ENCODE measurements around the gene STX18.
"Not testable (repeated sequence)": the region's sequence is repeated elsewhere in the genome, so short reads cannot be mapped to it uniquely, and the experiment has no call there.

The STX18 gene

DNA sequence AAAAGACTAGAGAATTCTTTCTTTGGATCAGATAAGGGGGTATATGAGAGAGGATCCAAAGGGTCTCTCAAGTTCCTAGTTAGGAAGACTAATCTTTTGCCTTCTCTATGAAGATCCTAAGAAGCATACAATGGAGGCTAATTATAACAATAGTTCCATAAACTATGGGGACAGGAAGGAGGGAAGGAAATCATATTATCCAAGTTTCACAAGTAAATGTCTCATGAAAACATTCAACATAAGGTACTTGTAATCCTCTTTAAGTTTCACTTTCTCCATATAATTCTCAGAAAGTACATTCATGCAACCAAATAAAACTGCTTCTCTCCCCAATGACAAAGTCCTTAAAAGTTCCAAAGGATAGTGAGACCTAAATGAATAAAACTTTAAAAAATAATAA, 27.1 kb downstream of the STX18 start:
- Histone ChIP-seq H3K27me3 (ENCODE audit: insufficient read depth, low read length, poor library complexity) (no peaks in the 10 kb centered on the region), H4K20me1 (ENCODE audit: insufficient read depth, low read length) (peaks cover 27% of the 10 kb centered on the region; the same call in 1 of the 2 replicates), H3K27ac (ENCODE audit: low read length) (no peak overlapping the region), H3K36me3 (ENCODE audit: insufficient read depth, low read length) (no peaks in the 10 kb centered on the region), H3K79me2 (ENCODE audit: insufficient read depth, low read length) (peaks cover 55% of the 10 kb centered on the region), H3K4me1 (ENCODE audit: insufficient read depth, low read length) (peaks cover 4% of the 10 kb centered on the region; the same call in 1 of the 2 replicates), H2AFZ (ENCODE audit: low read depth, low read length) (no peak overlapping the region), H3K9ac (ENCODE audit: low read depth, low read length) (no peak overlapping the region), H3K4me2 (ENCODE audit: insufficient read depth, low read length) (no peak overlapping the region), H3K9me3 (ENCODE audit: insufficient read depth, low read length, severe bottlenecking) (no peaks in the 10 kb centered on the region), H3K4me3 (ENCODE audit: low read depth in 1 of 2, low read length in 2 of 2) (no peak overlapping the region)
- ATAC-seq (ENCODE audit: insufficient read depth, low read depth) (no peak), DNase-seq (no peak)
- TF ChIP-seq, protein P1, sequence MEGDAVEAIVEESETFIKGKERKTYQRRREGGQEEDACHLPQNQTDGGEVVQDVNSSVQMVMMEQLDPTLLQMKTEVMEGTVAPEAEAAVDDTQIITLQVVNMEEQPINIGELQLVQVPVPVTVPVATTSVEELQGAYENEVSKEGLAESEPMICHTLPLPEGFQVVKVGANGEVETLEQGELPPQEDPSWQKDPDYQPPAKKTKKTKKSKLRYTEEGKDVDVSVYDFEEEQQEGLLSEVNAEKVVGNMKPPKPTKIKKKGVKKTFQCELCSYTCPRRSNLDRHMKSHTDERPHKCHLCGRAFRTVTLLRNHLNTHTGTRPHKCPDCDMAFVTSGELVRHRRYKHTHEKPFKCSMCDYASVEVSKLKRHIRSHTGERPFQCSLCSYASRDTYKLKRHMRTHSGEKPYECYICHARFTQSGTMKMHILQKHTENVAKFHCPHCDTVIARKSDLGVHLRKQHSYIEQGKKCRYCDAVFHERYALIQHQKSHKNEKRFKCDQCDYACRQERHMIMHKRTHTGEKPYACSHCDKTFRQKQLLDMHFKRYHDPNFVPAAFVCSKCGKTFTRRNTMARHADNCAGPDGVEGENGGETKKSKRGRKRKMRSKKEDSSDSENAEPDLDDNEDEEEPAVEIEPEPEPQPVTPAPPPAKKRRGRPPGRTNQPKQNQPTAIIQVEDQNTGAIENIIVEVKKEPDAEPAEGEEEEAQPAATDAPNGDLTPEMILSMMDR (IDR thresholded peaks at IDR 0.05; ENCODE audit: borderline replicate concordance, extremely low read depth, low read length, poor library complexity, severe bottlenecking): no peak
- TF ChIP-seq EZH2 (IDR thresholded peaks at IDR 0.05; ENCODE audit: borderline replicate concordance, low read depth, low read length, severe bottlenecking): no peak

GRCh38 chr4:4512282-4512681, 29.6 kb downstream of the STX18 start:
- H3K4me1 ChIP-seq (ENCODE audit: insufficient read depth, low read length): peaks cover 9% of the 10 kb centered on the region; the same call in 1 of the 2 replicates
- no peak overlapping the region for H3K4me2 ChIP-seq (ENCODE audit: insufficient read depth, low read length)
- no peak overlapping the region for H3K4me3 ChIP-seq (ENCODE audit: low read depth in 1 of 2, low read length in 2 of 2)
- no peak for DNase-seq
- no peaks in the 10 kb centered on the region for H3K27me3 ChIP-seq (ENCODE audit: insufficient read depth, low read length, poor library complexity)
- H3K79me2 ChIP-seq (ENCODE audit: insufficient read depth, low read length): peaks cover 39% of the 10 kb centered on the region
- peaks cover 18% of the 10 kb centered on the region; the same call in 1 of the 2 replicates for H4K20me1 ChIP-seq (ENCODE audit: insufficient read depth, low read length)
- ATAC-seq (ENCODE audit: insufficient read depth, low read depth): no peak
- H3K27ac ChIP-seq (ENCODE audit: low read length): no peak overlapping the region
- no peak overlapping the region for H2AFZ ChIP-seq (ENCODE audit: low read depth, low read length)
- no peaks in the 10 kb centered on the region for H3K36me3 ChIP-seq (ENCODE audit: insufficient read depth, low read length)
- H3K9me3 ChIP-seq (ENCODE audit: insufficient read depth, low read length, severe bottlenecking): no peaks in the 10 kb centered on the region
- no peak for TF ChIP-seq EZH2 (IDR thresholded peaks at IDR 0.05; ENCODE audit: borderline replicate concordance, low read depth, low read length, severe bottlenecking)
- TF ChIP-seq, protein P1 (IDR thresholded peaks at IDR 0.05; ENCODE audit: borderline replicate concordance, extremely low read depth, low read length, poor library complexity, severe bottlenecking): no peak
- H3K9ac ChIP-seq (ENCODE audit: low read depth, low read length): no peak overlapping the region

DNA sequence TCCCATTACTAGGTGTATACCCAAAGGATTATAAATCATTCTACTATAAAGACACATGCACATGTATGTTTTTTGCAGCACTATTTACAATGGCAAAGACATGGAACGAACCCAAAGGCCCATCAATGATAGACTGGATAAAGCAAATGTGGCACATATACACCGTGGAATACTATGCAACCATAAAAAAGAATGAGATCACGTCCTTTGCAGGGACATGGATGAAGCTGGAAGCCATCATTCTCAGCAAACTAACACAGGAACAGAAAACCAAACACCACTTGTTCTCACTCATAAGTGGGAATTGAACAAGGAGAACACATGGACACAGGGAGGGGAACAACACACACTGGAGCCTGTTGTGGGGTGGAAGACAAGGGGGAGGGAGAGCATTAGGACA, 31.2 kb downstream of the STX18 start:
- H3K27me3 ChIP-seq (ENCODE audit: insufficient read depth, low read length, poor library complexity); H3K36me3 ChIP-seq (ENCODE audit: insufficient read depth, low read length); H3K9me3 ChIP-seq (ENCODE audit: insufficient read depth, low read length, severe bottlenecking); H3K9ac ChIP-seq (ENCODE audit: low read depth, low read length); H2AFZ ChIP-seq (ENCODE audit: low read depth, low read length); DNase-seq; H3K4me3 ChIP-seq (ENCODE audit: low read depth in 1 of 2, low read length in 2 of 2); H3K27ac ChIP-seq (ENCODE audit: low read length); H3K4me1 ChIP-seq (ENCODE audit: insufficient read depth, low read length); H3K4me2 ChIP-seq (ENCODE audit: insufficient read depth, low read length); ATAC-seq (ENCODE audit: insufficient read depth, low read depth): not testable (repeated sequence)
- Histone ChIP-seq H4K20me1 (ENCODE audit: insufficient read depth, low read length) (peaks cover 19% of the 10 kb centered on the region; the same call in 1 of the 2 replicates), H3K79me2 (ENCODE audit: insufficient read depth, low read length) (peaks cover 32% of the 10 kb centered on the region)

- Histone ChIP-seq H3K4me1 (ENCODE audit: insufficient read depth, low read length) (peaks cover 9% of the 10 kb centered on the region; the same call in 1 of the 2 replicates), H3K9me3 (ENCODE audit: insufficient read depth, low read length, severe bottlenecking) (no peaks in the 10 kb centered on the region), H4K20me1 (ENCODE audit: insufficient read depth, low read length) (peaks cover 19% of the 10 kb centered on the region; the same call in 1 of the 2 replicates), H3K9ac (ENCODE audit: low read depth, low read length) (no peak overlapping the region), H3K36me3 (ENCODE audit: insufficient read depth, low read length) (no peaks in the 10 kb centered on the region), H3K27ac (ENCODE audit: low read length) (no peak overlapping the region), H2AFZ (ENCODE audit: low read depth, low read length) (no peak overlapping the region), H3K27me3 (ENCODE audit: insufficient read depth, low read length, poor library complexity) (no peaks in the 10 kb centered on the region), H3K4me2 (ENCODE audit: insufficient read depth, low read length) (no peak overlapping the region), H3K79me2 (ENCODE audit: insufficient read depth, low read length) (peaks cover 33% of the 10 kb centered on the region), H3K4me3 (ENCODE audit: low read depth in 1 of 2, low read length in 2 of 2) (no peak overlapping the region)
- ATAC-seq (ENCODE audit: insufficient read depth, low read depth): no peak
- no peak for TF ChIP-seq EZH2 (IDR thresholded peaks at IDR 0.05; ENCODE audit: borderline replicate concordance, low read depth, low read length, severe bottlenecking)
- TF ChIP-seq, protein P1 (IDR thresholded peaks at IDR 0.05; ENCODE audit: borderline replicate concordance, extremely low read depth, low read length, poor library complexity, severe bottlenecking): no peak
- DNase-seq: no peak
Observed at GRCh38 chr4:4509521-4509920, 32.3 kb downstream of the STX18 start.

Data from DND-41 (cell line).